GM03348 (cell line): ENCODE data around the gene COMMD6.
"Not testable (repeated sequence)": the region's sequence is repeated elsewhere in the genome, so short reads cannot be mapped to it uniquely, and the experiment has no call there.

Experiments used
- DNase-seq: peaks from one replicate; pipeline ENCODE4 v3.0.0; 2012; ENCODE audit warnings: low spot score

The COMMD6 gene

DNA sequence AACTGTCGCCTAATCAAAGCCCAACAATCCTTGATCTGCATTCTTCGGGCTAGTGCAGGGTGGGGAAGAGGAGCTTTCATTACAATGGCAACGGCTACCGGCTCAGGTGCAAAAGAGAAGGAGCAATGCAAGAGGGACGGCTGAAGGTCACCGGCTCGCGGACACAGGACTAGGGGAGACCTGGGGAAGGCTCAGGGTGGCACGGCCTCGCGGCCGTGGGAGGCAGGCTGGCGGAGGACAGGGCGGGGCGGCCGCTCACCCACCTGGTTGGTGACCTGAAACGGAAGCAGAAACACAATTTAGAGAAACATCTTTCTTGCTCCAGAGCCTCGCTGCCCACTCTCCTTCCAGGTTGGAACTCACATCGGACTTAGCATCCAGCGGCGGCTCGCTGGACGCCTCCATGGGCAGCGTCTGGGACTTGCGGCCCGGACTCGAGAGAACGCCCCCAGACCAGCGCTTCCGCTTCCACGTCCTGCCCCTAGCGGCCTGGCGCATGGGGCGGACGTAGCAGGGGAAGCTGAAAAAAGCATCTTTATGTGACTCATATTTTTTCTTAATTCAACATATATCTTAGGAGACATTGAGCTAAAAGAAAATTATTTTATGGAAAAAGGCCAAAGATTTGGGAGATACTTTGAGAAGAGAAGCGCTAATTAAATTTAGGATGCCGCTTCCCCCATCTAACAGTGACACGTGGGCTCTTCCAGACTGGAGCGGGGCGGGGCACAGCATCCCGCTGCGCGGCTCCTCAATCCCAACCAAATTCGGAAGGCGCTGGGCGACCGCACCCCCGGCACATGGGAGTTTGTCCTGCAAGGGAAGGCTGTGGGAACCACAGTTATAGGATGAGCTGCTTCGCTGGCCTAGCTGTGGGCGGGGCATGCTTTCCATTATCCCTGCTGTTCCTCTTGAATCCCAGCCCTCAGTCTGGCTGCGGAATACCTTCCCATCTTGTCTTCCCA, at the start of gene COMMD6:
Gene COMMD6 (minus strand): TSS at position 441 of the 965 bp plus-strand sequence. CDS start 36 bp downstream, at position 405.
- peak; percentile 94 for DNase-seq

DNA sequence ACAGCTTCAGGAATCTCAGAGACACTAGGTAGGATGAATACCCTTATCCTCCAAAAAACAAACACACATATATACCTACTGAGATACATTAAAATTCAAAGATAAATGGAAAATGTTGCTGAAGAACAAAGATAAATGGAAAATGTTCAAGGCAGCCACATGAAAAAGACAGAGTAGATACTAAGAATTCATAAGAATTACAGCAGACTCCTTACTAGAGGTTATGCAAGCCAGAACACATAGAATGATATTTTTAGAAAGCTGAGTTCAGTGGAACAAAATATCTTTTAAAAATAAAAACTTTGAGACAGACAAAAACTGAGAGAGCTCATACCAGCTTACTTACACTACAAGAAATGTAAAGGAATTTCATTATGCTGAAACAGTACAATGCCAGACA, 47.5 kb upstream of the COMMD6 start:
- DNase-seq = no peak

DNA sequence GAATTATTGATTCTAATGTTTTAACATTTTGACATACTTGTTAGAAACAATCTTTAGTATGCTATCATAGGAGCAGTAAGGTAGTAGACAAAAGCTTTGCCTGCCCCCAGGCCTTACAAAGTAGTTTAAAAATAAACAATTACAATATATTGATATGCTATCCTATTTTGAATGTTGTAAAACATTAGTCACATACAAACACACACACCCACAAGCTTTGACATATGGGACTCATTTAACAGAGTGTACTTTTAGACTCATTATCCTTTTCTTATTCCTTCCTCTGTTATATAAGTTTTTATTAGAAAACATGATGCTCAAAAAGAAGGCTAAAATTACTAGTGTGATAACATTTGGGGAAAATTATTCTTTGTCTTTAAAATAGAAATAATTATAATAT, 45.5 kb upstream of the COMMD6 start:
- DNase-seq = no peak

DNA sequence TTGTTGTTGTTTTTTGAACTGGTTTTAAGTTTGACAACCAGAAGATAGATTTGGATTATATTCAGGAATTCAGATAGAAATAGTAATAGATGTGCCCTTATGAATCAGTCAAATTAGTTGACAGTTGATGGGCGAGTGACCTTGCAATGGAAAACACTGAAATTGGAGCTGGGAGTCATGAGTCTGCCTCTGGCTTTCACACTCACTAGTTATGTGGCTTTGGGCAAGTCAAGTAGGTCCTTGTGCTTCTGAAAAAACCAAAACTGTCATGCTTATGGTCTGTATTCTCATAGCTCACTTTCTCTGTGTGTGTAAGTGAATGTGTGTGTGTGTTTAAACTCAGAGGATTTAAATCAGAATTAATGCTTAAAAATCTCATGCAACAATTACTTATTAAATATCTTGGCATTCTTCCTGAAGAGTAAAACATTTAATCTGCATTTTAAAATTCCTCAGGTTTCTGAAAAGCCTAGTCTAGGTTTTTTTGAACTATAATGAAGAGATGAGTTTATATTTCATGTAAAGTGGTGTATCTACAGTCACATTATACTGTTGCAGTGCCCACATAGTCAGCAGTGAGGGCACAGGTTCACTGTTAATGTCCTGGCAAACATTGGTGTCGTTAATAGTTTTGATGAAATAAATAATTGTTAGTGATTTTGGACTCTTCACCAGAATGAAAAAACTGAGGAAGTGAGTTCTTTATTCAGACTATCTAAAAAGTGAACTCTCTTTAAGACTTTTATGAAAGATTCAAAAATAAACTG, 44.4 kb upstream of the COMMD6 start:
- no peak for DNase-seq

DNA sequence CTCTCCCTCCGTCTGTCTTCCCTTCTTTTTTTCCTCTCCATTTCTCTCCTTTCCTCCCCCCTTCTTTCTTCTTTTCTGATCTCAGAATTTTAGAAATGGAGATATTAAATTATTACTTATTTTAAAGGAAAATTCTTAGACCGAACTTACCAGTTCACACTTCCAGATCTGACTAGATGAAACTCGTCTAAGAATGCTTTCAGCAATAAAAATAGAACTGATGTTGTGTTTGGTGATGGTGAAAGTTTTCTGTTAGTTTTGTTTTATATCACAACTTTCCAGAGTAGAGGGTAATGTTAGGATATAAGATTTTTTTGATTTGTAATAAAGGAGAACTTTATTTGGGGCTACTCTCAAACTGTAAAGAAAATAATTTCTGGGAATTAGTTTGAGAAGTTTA, 41.9 kb upstream of the COMMD6 start:
- no peak for DNase-seq

DNA sequence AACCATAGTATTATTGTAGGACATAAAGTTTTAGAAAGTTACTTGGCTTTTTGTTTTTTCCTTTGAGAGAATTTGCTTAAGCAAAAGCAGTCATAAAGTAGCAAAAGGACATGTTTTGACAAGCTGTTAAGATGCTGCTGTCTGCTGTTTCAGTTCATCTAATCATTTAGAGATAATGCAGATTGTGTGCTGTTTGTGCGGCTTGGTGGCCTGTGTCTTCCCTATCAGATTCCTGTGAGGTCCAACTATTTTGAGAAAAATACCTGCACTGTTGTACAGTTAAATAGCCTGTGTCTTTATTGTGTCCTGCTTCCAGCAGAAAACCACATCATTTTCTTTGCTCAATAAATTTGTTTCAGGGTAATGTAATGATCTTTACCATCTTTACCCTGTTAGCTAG, 31.9 kb upstream of the COMMD6 start:
- DNase-seq = no peak

DNA sequence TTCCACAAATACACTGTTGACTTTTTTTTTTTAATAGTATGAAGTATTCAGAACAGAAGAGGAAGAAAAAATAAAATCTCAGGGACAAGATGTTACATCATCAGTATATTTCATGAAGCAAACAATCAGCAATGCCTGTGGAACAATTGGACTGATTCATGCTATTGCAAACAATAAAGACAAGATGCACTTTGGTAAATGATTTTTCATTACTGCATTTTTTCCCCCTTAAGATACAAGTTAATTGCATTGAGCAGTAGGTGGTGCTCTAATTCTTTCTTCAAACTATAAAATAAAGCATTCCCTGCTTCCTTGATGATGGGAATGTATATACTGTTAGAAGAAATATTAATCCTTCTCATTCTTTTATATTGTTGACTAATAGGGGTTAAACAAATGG, 29.0 kb upstream of the COMMD6 start:
- peak; percentile 62 for DNase-seq

DNA sequence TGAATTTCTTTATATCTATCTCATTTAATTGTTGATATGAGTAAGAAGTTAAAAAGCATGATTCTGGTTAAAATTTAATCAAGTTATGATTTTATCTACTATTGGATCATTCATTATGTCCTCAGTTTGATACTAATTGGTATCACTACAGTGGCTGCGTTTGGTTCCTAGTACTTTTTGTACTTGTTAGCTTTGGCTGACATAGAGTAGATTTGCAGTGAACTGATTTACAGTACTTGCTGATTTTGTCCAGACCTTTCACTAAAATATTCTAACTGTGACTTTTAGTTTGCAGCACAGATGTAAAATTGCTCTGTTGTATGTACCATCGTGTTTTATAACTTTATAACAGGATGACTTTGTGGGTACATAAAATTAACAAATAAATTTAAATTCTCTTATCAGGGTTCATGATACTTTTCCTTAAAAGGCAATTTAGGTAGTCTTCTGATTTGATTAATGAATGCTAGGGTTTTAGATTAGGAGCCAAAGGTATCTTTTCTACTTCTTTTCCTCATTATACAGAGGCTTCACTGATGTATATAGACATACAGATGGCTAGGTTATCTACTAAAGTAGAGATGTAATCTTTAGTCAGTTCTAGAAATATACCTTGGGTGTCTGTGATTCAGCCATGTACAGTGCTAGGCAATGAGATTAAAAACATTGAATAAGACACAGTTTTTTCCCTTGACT, 20.7 kb upstream of the COMMD6 start:
- no peak for DNase-seq

DNA sequence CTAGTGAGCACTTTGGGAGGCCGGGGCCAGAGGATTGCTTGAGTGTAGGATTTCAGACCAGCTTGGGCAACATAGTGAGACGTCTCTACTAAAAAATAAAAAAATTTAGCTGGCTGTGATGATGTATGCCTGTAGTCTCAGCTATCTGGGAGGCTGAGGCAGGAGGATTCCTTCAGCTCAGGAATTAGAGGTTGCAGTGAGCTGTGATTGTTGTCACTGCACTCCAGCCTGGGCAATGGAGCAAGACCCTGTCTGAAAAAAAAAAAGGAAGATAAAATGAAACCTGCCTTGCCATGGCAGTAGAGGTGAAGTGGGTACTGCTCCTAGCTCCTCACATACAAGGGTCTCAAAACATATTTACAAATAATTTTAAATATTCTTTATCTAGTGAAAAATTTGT, 19.3 kb upstream of the COMMD6 start:
- DNase-seq = no peak

DNA sequence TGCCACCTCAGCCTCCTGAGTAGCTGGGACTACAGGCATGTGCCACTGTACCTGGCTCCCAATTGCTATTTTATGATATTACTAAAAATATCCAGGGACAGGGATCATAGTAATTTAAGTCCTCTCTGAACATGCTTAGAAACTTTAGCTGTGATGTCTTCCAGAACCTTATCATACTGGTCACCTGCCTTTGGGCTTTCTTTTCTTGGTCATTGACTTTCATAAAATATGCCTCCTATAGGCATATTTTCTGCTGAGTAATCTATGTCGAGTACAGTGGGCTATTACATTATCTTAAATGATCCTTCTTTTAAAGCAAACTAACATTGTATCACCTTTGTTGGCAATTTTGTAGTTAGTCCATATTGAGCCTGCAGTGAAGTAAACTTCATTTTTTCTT, 18.2 kb upstream of the COMMD6 start:
- DNase-seq = no peak

DNA sequence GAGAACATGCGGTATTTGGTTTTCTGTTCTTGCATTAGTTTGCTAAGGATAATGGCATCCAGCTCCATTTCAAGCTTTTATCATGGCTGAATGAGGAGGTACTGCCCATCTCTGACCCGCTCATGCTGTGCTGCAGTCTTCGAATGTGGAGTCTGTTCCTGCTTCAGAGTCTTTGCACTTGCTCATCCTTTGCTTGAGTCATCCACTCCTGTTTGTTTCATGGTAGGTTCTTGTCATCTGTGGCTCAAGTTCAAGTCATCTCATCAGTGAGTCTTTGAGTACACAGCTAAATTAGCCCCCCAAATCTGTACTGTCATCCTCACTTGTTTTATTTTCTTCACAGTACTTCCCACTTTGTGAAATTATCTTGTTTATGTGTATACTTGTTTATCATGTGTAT, 17.3 kb upstream of the COMMD6 start:
- no peak for DNase-seq

DNA sequence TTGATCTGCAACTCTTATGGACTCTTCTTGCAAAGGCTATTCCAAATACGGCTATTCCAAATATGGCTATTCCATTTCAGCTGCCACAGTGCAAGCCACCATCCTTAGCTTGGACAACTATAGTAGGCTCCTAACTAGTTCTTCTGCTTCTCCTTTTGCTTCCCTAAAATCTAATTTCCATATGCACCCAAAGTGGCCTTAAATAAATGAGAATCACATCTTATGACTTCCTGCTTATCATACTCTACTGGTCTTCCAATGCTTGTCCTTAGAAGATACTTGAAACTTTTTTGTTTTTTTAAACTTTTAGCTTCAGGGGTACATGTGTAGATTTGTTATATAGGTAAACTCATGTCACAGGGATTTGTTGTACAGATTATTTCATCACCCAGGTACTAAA, 16.8 kb upstream of the COMMD6 start:
- no peak for DNase-seq

DNA sequence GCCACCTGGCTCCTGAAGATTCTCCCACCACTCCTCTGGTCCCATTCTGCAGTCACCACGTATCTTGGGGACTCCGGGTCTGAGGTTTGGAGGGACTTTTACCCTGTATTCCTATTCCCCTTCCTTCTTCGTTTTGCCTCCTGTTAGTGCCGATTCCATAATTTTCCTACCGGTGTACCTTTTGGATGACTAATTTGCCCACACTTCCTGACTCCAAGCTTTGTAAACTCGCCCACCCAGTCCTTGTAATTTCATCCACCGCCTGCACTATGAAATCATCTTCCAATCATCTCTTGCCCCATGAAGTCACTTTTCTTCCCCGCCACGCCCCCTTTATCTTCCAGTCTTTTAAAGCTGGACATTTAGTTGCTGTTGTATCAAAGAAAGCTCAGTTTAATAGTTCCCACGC, 12.5 kb upstream of the COMMD6 start:
- peak; percentile 73 for DNase-seq

DNA sequence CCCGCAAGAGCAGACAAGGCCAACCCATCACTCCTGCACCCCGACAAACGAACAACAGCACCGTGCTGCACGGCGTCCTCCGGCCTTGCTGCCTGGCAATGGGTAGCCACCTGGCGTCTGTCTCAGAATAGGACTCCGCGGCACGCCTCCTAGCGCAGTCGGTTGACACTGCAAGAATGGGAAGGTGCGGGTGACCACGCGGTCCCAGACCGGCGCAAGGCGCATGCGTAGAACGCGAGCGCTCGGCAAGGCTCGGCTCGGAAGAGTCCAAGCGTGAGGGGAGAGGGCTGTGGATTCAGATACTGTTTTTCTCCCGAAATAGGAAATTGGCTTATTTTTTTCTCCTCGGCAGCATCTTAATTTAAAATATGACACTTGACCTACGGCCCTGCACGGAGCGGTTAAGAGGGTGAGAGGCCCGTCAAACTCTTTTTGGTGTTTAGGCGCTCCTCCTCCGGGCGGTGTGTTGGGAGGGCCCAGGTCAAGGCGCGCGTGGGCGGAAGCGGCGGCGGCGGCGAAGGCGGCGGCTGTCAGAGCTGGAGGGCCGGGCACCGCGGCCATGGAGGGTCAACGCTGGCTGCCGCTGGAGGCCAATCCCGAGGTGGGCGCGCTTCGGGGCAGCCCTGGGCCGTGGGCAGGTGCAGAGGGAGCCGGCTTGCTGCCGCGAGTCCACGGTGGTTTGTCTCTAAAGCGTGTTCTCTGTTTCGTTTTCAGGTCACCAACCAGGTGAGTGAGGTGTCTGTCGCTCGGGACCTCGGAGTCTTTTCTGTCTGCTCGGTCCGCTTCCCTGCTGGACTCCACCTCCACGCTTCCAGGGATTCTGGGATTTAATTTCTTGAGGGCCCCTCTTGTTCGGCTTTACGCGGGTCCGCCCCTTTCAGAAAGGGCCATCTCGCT, 11.9 kb upstream of the COMMD6 start, which contains the start of gene UCHL3:
Gene UCHL3 (plus strand): TSS at position 530 of the 897 bp plus-strand sequence. CDS start 30 bp downstream, at position 560.
- DNase-seq = peak; percentile 97

DNA sequence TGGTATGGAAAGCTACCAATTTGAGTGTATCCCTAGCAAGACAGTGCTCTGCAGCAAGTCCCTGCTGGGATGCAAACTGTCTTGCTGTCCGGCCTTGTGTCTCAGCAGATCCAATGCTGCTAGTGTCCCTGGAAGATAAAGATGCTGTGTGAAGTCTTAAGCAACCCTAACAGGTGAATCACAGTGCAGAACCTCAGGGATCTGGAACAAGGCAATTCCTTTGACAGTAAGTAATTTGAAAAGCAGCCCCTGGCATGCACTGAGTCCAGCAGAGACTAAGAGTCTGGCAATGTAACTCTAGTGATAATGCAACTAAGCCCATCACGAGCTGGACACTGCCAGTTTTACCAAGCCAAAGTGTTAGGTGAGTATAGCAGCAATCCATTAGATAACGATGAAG, 10.3 kb upstream of the COMMD6 start:
- DNase-seq = no peak

DNA sequence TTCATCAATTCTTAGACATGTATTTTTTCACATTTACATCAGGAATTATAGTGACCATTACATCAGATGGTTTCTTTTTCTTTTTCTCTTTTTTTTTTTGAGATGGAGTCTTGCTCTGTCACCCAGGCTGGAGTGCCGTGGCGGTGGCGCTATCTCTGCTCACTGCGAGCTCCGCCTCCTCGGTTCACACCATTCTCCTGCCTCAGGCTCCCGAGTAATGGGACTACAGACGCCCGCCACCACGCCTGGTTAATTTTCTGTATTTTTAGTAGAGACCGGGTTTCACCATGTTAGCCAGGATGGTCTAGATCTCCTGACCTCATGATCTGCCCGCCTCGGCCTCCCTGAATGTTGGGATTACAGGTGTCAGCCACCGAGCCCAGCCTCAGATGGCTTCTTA, 7.7 kb upstream of the COMMD6 start:
- not testable (repeated sequence) for DNase-seq

DNA sequence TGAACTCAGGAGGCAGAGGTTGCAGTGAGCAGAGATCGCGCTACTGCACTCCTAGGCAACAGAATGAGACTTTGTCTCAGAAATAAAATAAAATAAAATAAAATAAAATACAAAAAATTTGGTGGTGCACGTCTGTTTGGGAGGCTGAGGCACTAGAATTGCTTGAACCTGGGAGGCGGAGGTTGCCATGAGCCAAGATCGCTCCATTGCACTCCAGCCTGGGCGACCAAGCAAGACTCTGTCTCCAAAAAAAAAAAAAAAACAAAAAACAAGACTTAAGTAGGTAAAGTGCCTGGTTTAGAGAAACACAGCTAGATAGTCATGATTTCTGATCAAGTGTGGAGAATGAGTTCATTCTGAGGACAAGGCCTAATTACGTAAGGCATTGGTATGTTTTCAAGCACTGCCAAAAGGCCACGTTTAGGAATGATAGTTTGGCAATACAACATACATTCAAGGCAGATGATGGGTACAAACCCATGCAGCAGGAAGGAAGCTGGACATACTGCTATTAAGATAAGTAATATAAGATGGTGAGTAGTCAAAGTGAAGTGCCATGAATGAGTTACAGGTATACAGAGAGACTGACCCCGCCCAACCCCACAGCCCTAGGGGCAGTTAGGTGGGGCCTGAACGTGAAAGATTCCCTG, 7.2 kb upstream of the COMMD6 start:
- DNase-seq = peak; percentile 76

DNA sequence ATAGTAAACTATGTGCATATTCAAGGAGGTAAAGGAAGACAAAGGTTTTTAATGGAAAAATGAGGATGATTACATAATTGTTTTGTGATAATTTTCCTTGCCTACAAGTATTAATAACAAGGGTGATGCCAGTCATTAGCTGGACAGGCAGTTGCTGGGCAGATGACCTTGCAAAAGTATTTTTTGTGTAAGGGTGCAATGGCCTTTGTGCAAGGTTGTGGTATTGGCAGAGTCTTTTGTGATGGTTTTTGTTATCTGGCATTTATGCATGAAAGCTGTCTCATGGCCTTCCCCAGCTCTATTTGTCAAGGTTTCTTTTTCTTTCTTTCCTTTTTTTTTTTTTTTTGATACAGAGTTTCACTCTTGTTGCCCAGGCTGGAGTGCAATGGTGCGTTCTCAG, 4.3 kb upstream of the COMMD6 start:
- no peak for DNase-seq

DNA sequence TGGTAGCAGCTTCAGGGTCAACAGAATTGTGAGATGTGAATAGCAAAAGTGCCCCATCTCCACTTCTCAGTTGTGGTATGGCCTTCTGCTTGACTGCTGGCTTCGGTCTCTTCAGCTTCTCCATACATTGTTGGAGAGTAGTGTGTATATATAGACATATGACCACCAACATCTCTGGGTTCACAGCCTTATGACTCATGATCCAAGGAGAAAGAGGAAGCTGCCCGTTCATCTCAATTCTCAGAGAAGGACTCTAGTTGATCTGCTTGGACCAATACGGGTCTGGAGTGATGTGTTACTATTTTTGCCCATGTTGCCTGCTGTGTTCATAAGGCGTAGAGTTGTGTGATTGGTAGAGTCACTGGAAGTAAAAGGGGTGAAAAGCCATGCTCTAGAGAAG, 3.6 kb upstream of the COMMD6 start:
- DNase-seq = no peak

DNA sequence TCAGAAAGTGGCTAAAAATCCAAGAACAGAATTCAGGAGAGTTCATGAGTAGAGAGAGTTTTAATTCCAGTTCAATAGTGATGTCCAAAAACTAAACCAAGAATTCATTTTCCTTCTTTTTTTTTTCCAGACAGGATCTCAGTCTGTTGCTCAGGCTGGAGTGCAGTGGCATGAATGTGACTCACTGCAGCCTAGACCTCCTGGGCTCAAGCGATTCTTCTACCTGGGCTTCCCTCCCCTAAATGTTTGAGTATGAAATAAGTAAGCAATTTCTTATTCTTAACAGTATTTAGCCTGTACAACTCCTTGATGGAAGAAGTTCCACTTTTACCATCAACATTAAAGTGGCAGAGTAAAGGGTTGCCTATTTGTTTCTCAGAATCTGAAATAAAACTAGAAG, 3.8 kb downstream of the COMMD6 start:
- no peak for DNase-seq

DNA sequence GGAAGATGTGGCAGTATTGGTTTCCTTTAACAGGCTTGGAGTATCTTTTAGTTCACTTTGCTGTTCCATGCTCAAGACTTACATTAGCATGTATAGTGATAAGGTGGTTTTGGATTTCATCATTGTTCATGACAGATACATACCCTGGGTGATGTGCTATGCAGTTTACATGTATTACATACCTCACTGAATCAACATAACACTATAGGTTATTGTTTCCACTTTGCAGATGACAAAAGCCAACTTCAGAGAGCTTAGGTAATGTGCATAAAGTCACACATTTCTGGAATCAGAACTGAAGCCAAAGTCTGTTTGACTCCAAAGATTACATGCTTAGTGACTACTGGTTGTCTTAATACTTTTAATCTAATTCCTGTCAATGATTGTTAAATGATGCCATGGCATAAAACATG, 7.1 kb downstream of the COMMD6 start:
- DNase-seq = no peak
